Loucy (cell line): ENCODE data around the gene IL18R1.
A peak's percentile ranks its signal among the peaks of the same experiment; 100 is the strongest.

Experiments
- H2AFZ ChIP-seq: fragments of 200-600 bp; sonication (generic); 2 replicates; pipeline ENCODE4 v1.6.0; 2016; ENCODE audit warnings: antibody characterized with exemption, mild to moderate bottlenecking, low read length, moderate library complexity
- H3F3A ChIP-seq: fragments of 200-600 bp; 2 replicates; pipeline ENCODE4 v1.6.0; 2016; ENCODE audit warnings: antibody characterized with exemption, low read depth, mild to moderate bottlenecking
- H3K27me3 ChIP-seq: fragments of 200-600 bp; sonication (generic); 2 replicates; pipeline ENCODE4 v1.6.1; 2014; ENCODE audit warnings: low read length, mild to moderate bottlenecking; ENCODE audit not compliant: insufficient read depth, poor library complexity, severe bottlenecking
- H3K36me3 ChIP-seq: fragments of 200-600 bp; sonication (generic); 2 replicates; pipeline ENCODE4 v1.6.1; 2016; ENCODE audit warnings: low read length; ENCODE audit not compliant: insufficient read depth
- H3K4me1 ChIP-seq: fragments of 200-600 bp; sonication (generic); 2 replicates; pipeline ENCODE4 v1.5.1; 2014; ENCODE audit warnings: low read length, mild to moderate bottlenecking; ENCODE audit not compliant: insufficient read depth, poor library complexity, severe bottlenecking
- H3K4me2 ChIP-seq: fragments of 200-600 bp; sonication (generic); 2 replicates; pipeline ENCODE4 v1.6.0; 2014; ENCODE audit warnings: antibody characterized with exemption, low read length, low read depth, mild to moderate bottlenecking; ENCODE audit not compliant: poor library complexity, severe bottlenecking
- H3K4me3 ChIP-seq: fragments of 200-600 bp; sonication (generic); 2 replicates; pipeline ENCODE4 v1.5.1; 2014; ENCODE audit warnings: low read length, mild to moderate bottlenecking, mixed read lengths; ENCODE audit not compliant: poor library complexity, severe bottlenecking
- H3K79me2 ChIP-seq: fragments of 200-600 bp; sonication (generic); 2 replicates; pipeline ENCODE4 v1.6.1; 2014; ENCODE audit warnings: low read length; ENCODE audit not compliant: insufficient read depth
- H3K9ac ChIP-seq: fragments of 200-600 bp; sonication (generic); 2 replicates; pipeline ENCODE4 v1.6.0; 2014; ENCODE audit warnings: mild to moderate bottlenecking, low read depth, low read length, moderate library complexity; ENCODE audit not compliant: poor library complexity, severe bottlenecking
- H3K9me2 ChIP-seq: fragments of 200-600 bp; sonication (generic); replicated peaks from 2 replicates; pipeline ENCODE4 v1.6.1; 2016; ENCODE audit warnings: low read depth, low read length, mixed read lengths
- H3K9me3 ChIP-seq: fragments of 200-600 bp; sonication (generic); 2 replicates; pipeline ENCODE4 v1.6.1; 2014; ENCODE audit warnings: mild to moderate bottlenecking, antibody characterized with exemption, low read length, low read depth; ENCODE audit not compliant: insufficient read depth
- H4K20me1 ChIP-seq: fragments of 200-600 bp; sonication (generic); 2 replicates; pipeline ENCODE4 v1.6.0; 2014; ENCODE audit warnings: antibody characterized with exemption, low read length, mild to moderate bottlenecking; ENCODE audit not compliant: insufficient read depth, poor library complexity, severe bottlenecking
- EZH2phosphoT487 ChIP-seq: fragments of 200-600 bp; IDR thresholded peaks from 2 replicates; pipeline ENCODE4 v1.6.1; 2018; ENCODE audit warnings: antibody characterized with exemption, mild to moderate bottlenecking, moderate library complexity, borderline replicate concordance
- TF ChIP-seq, protein P1 (sequence below): fragments of 200-600 bp; sonication (generic); conservative IDR thresholded peaks from 2 replicates; pipeline ENCODE4 v1.5.1; 2014; ENCODE audit warnings: mild to moderate bottlenecking, antibody characterized with exemption, low read length

IL18R1 gene

GRCh38 chr2:102387763-102388546 is 32.4 kb downstream of the IL18R1 start:
- TF ChIP-seq EZH2phosphoT487, result no peak
- TF ChIP-seq, protein P1, sequence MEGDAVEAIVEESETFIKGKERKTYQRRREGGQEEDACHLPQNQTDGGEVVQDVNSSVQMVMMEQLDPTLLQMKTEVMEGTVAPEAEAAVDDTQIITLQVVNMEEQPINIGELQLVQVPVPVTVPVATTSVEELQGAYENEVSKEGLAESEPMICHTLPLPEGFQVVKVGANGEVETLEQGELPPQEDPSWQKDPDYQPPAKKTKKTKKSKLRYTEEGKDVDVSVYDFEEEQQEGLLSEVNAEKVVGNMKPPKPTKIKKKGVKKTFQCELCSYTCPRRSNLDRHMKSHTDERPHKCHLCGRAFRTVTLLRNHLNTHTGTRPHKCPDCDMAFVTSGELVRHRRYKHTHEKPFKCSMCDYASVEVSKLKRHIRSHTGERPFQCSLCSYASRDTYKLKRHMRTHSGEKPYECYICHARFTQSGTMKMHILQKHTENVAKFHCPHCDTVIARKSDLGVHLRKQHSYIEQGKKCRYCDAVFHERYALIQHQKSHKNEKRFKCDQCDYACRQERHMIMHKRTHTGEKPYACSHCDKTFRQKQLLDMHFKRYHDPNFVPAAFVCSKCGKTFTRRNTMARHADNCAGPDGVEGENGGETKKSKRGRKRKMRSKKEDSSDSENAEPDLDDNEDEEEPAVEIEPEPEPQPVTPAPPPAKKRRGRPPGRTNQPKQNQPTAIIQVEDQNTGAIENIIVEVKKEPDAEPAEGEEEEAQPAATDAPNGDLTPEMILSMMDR, result no peak
- no peaks in the 10 kb centered on the region for H4K20me1 ChIP-seq
- H3K27me3 ChIP-seq, result peaks cover 6% of the 10 kb centered on the region
- H3K9ac ChIP-seq, result no peak overlapping the region
- no peak overlapping the region for H3K4me2 ChIP-seq
- no peak overlapping the region for H2AFZ ChIP-seq
- H3K9me2 ChIP-seq, result no peaks in the 10 kb centered on the region
- no peak overlapping the region for H3K4me3 ChIP-seq
- peaks cover 22% of the 10 kb centered on the region for H3K36me3 ChIP-seq
- H3F3A ChIP-seq, result 0 out of 2 replicates have a peak, but pooled peaks cover 2% of the 10 kb centered on the region
- H3K79me2 ChIP-seq, result no peaks in the 10 kb centered on the region
- peaks cover 19% of the 10 kb centered on the region for H3K4me1 ChIP-seq
- peaks cover 19% of the 10 kb centered on the region for H3K9me3 ChIP-seq

DNA sequence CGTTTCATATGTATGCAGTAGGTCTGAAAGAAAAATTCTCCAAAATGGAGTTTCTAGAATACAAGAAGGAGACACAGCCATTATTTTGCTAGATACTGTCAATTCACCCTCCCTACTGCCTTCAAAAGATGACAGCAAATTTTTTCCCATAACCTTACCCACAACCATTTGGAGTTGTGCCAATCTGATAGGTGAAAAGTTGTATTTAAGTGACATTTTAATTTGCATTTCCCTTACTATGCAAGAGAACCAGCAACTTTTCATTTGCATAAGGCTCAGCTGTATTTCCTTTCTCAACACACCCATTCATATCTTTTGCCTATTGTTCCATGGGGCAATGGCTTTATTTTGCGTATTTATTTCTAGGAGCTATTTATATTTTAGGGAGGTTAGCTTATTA is 36.0 kb downstream of the IL18R1 start:
- Histone ChIP-seq H3K9me2 (no peaks in the 10 kb centered on the region), H3K4me3 (peak overlapping the region; percentile 6), H3K9ac (peak overlapping the region; percentile 12), H3K27me3 (no peaks in the 10 kb centered on the region), H2AFZ (no peak overlapping the region), H3K79me2 (no peaks in the 10 kb centered on the region), H3K4me1 (peaks cover 50% of the 10 kb centered on the region), H3K36me3 (no peaks in the 10 kb centered on the region; the same call in 1 of the 2 replicates), H3K9me3 (no peaks in the 10 kb centered on the region), H3F3A (peaks cover 2% of the 10 kb centered on the region; the same call in 1 of the 2 replicates), H3K4me2 (peak overlapping the region; percentile 38), H4K20me1 (no peaks in the 10 kb centered on the region)
- no peak for TF ChIP-seq EZH2phosphoT487
- TF ChIP-seq, protein P1, result no peak

DNA sequence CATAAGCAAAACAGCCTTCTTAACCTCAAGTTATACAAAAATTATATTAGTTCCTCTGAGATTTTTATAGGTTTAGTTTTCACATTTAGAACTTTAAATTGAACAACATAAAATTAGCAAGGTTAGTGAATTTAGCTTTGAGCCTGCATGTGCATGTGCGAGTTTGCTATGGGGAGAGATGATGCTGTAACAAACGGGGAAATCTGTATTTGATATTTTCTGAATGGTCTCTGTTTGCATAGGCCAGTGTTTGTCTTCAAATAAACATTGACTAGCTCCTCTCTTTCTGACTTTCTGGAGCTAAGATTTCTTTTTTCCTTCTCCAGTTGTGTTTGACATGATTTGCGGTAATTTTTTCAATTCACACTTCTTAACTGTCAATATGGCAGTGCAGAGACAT is 36.5 kb downstream of the IL18R1 start:
- no peak overlapping the region for H2AFZ ChIP-seq
- TF ChIP-seq, protein P1, result no peak
- TF ChIP-seq EZH2phosphoT487, result no peak
- no peaks in the 10 kb centered on the region for H4K20me1 ChIP-seq
- H3K4me1 ChIP-seq, result peaks cover 56% of the 10 kb centered on the region
- peak overlapping the region; percentile 38 for H3K4me2 ChIP-seq
- H3K27me3 ChIP-seq, result no peaks in the 10 kb centered on the region
- no peaks in the 10 kb centered on the region for H3K9me3 ChIP-seq
- peaks cover 5% of the 10 kb centered on the region; the same call in 1 of the 2 replicates for H3F3A ChIP-seq
- peak overlapping the region; percentile 6 for H3K4me3 ChIP-seq
- no peaks in the 10 kb centered on the region for H3K79me2 ChIP-seq
- H3K9me2 ChIP-seq, result no peaks in the 10 kb centered on the region
- H3K36me3 ChIP-seq, result no peaks in the 10 kb centered on the region; the same call in 1 of the 2 replicates
- peak overlapping the region; percentile 12 for H3K9ac ChIP-seq
